ENCODE results near the gene SLC29A3.
"Not testable (repeated sequence)": the region's sequence is repeated elsewhere in the genome, so short reads cannot be mapped to it uniquely, and the experiment has no call there.

SLC29A3 gene

DNA sequence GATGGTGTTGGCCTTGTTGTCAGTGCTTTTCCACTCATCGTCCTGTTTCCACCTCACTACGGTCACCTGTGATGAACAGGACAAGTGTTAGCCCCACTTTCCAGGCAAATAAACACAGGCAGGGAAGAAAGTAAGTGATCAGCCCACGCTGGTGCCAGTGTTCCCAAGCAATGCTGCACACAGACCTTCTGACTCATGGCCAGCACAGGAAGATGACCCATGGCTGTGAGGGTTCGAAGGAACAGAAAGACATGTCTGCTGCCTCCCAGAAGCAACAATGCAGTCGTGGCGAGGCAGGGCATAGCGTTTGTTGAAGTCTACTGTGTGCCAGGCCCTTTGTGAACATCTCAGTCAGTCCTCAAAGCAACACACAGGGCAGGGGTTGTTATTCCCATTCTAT lies 35.7 kb downstream of the SLC29A3 start:
- H3K4me3 ChIP-seq (ENCODE audit: low read length) = no peak overlapping the region
- peaks cover 32% of the 10 kb centered on the region; the same call in 1 of the 2 replicates for H3K36me3 ChIP-seq (ENCODE audit: insufficient read depth, low read depth, low read length)
- H3K4me1 ChIP-seq (ENCODE audit: insufficient read depth, low read length) = no peaks in the 10 kb centered on the region
- no peaks in the 10 kb centered on the region for H3K9me3 ChIP-seq (ENCODE audit: insufficient read depth, low read depth, low read length)
- H3K27ac ChIP-seq (ENCODE audit: low read length) = no peak overlapping the region
- no peaks in the 10 kb centered on the region for H3K27me3 ChIP-seq (ENCODE audit: insufficient read depth, low read length)
- no peak overlapping the region for H3K9ac ChIP-seq (ENCODE audit: low read depth, low read length)

DNA sequence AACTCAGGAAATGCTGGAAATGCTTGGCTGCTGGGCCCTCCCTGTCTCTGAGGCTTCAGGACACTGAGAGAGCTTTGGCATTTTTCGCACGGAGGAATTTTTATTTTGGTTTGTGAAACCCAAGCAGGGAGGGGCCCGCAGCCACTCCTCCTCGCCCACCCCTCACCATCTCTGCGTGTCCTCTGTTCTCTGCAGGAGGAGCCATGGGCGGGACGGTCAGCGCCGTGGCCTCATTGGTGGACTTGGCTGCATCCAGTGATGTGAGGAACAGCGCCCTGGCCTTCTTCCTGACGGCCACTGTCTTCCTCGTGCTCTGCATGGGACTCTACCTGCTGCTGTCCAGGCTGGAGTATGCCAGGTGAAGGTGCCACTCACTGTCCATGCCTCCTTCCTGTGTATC lies 36.8 kb downstream of the SLC29A3 start:
- Histone ChIP-seq H3K36me3 (ENCODE audit: insufficient read depth, low read depth, low read length) (peaks cover 32% of the 10 kb centered on the region; the same call in 1 of the 2 replicates), H3K27ac (ENCODE audit: low read length) (no peak overlapping the region), H3K9me3 (ENCODE audit: insufficient read depth, low read depth, low read length) (no peaks in the 10 kb centered on the region), H3K9ac (ENCODE audit: low read depth, low read length) (no peak overlapping the region), H3K4me3 (ENCODE audit: low read length) (no peak overlapping the region), H3K27me3 (ENCODE audit: insufficient read depth, low read length) (no peaks in the 10 kb centered on the region), H3K4me1 (ENCODE audit: insufficient read depth, low read length) (no peaks in the 10 kb centered on the region)

DNA sequence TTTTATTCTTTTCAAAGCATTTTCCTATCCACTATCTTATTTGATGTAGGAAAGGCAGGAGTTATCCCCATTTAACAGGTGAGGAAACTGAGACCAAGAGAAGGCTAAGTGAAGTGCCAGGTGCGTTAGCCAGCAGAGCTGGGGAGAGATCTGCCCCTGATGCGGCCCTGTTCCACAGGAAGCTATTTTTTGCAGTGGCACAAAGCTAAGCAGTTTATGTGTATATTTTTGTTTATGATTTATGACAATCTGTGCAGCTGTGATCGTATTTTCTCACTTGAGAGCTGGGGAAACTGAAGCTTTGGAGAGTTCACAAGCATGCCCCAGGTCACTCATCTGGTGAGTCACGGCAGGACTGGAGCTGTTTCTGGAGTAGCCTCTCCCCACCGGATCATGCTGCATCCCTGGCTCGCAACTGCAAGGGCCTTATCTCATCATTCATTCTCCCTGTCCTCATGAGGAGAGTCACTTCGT lies 38.8 kb downstream of the SLC29A3 start:
- Histone ChIP-seq H3K9ac (ENCODE audit: low read depth, low read length) (no peak overlapping the region), H3K4me3 (ENCODE audit: low read length) (no peak overlapping the region), H3K27me3 (ENCODE audit: insufficient read depth, low read length) (no peaks in the 10 kb centered on the region), H3K36me3 (ENCODE audit: insufficient read depth, low read depth, low read length) (peaks cover 28% of the 10 kb centered on the region; the same call in 1 of the 2 replicates), H3K27ac (ENCODE audit: low read length) (no peak overlapping the region), H3K9me3 (ENCODE audit: insufficient read depth, low read depth, low read length) (no peaks in the 10 kb centered on the region), H3K4me1 (ENCODE audit: insufficient read depth, low read length) (no peaks in the 10 kb centered on the region)

DNA sequence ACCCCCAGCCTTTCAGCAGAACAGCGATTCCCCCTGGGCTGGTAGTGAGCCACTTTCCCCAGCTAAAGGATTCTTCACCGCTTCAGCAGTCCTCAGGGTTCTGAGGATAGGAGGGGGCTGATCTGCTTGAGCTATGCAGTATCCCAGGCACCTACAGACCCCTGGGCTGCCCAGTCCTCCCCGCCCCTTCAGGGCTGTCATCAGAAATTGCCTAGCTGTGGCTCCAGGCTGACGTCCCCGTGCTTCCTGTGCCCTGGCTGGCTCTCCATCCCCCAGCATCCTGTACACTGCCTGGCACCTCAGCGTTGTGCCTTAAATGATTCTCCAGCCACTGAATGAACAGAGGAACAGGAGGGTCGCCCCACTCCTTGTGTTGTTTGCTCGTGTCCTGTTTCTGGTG lies 39.2 kb downstream of the SLC29A3 start:
- Histone ChIP-seq H3K36me3 (ENCODE audit: insufficient read depth, low read depth, low read length) (peaks cover 33% of the 10 kb centered on the region; the same call in 1 of the 2 replicates), H3K9me3 (ENCODE audit: insufficient read depth, low read depth, low read length) (no peaks in the 10 kb centered on the region), H3K27ac (ENCODE audit: low read length) (no peak overlapping the region), H3K4me3 (ENCODE audit: low read length) (no peak overlapping the region), H3K9ac (ENCODE audit: low read depth, low read length) (no peak overlapping the region), H3K27me3 (ENCODE audit: insufficient read depth, low read length) (no peaks in the 10 kb centered on the region), H3K4me1 (ENCODE audit: insufficient read depth, low read length) (no peaks in the 10 kb centered on the region)

DNA sequence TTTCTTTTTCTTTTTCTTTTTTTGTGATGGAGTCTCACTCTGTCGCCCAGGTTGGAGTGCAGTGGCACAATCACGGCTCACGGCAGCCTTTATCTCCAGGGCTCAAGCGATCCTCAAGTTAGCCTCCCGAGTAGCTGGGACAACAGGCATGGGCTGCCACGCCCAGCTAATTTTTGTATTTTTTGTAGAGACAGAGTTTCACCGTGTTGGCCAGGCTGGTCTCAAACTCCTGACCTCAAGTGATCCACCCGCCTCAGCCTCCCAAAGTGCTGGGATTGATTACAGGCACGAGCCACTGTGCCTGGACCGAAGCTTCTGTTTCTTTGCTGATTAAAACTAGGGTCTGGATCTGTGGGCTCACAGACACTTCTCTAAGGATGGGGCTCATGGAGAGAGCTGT lies 39.8 kb downstream of the SLC29A3 start:
- not testable (repeated sequence) for H3K27ac ChIP-seq (ENCODE audit: low read length); H3K4me3 ChIP-seq (ENCODE audit: low read length); H3K9me3 ChIP-seq (ENCODE audit: insufficient read depth, low read depth, low read length); H3K9ac ChIP-seq (ENCODE audit: low read depth, low read length); H3K27me3 ChIP-seq (ENCODE audit: insufficient read depth, low read length); H3K4me1 ChIP-seq (ENCODE audit: insufficient read depth, low read length)
- peaks cover 34% of the 10 kb centered on the region; the same call in 1 of the 2 replicates for H3K36me3 ChIP-seq (ENCODE audit: insufficient read depth, low read depth, low read length)

DNA sequence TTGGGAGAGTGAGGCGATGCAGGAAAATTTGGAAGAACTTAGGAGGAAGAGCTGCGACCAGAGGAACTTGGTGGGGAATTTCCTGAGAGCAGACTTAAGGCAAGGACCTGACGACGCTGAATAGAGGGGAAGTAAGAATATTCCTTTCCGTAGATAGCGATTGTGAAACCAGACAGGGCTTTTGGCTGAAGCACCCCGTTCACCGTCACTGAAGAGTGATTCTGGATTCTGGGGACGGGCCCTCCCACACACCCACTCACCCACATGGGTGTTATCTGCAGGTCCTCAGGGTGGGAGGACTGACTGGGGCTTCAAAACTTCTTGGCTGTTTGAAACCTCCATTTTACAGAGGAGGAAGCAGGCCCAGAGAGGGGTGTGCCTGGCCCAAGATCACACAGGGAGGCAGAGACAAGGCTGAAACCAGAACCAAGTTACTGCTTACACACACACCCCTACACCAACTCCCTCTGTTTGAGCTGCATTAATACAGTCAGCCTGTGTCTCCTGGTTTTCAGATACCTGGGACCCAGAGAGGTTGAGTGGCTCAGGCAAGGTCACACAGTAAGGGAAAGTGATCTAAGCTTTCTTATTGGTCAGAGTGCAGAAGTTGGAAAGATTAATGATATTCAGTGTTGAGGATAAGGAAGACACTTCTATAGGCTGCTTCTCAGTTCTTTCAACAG lies 40.4 kb downstream of the SLC29A3 start:
- H3K4me1 ChIP-seq (ENCODE audit: insufficient read depth, low read length) = no peaks in the 10 kb centered on the region
- no peak overlapping the region for H3K27ac ChIP-seq (ENCODE audit: low read length)
- H3K9ac ChIP-seq (ENCODE audit: low read depth, low read length) = no peak overlapping the region
- H3K27me3 ChIP-seq (ENCODE audit: insufficient read depth, low read length) = no peaks in the 10 kb centered on the region
- no peak overlapping the region for H3K4me3 ChIP-seq (ENCODE audit: low read length)
- no peaks in the 10 kb centered on the region for H3K9me3 ChIP-seq (ENCODE audit: insufficient read depth, low read depth, low read length)
- H3K36me3 ChIP-seq (ENCODE audit: insufficient read depth, low read depth, low read length) = peaks cover 30% of the 10 kb centered on the region; the same call in 1 of the 2 replicates

DNA sequence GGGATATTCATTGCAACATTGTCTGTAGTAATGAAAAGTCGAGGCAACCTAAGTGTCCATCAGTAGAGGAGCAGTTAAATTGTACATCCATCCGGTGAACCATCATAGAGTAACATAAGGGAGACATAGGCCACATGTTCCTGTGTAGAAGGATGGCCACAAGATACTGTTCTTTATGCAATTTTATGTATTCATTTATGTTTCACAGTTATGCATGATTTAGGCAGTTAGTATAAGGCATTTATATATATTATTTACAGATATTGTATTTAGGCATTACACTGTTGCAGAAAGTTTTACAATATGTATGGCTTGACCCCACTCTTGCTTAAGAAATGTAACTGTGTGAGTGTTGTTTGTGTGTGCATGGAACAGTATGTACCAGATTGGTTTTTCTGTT lies 41.7 kb downstream of the SLC29A3 start:
- H3K9me3 ChIP-seq (ENCODE audit: insufficient read depth, low read depth, low read length) = no peaks in the 10 kb centered on the region
- H3K4me1 ChIP-seq (ENCODE audit: insufficient read depth, low read length) = no peaks in the 10 kb centered on the region
- H3K4me3 ChIP-seq (ENCODE audit: low read length) = no peak overlapping the region
- no peak overlapping the region for H3K27ac ChIP-seq (ENCODE audit: low read length)
- H3K36me3 ChIP-seq (ENCODE audit: insufficient read depth, low read depth, low read length) = peaks cover 30% of the 10 kb centered on the region; the same call in 1 of the 2 replicates
- no peaks in the 10 kb centered on the region for H3K27me3 ChIP-seq (ENCODE audit: insufficient read depth, low read length)
- H3K9ac ChIP-seq (ENCODE audit: low read depth, low read length) = no peak overlapping the region

DNA sequence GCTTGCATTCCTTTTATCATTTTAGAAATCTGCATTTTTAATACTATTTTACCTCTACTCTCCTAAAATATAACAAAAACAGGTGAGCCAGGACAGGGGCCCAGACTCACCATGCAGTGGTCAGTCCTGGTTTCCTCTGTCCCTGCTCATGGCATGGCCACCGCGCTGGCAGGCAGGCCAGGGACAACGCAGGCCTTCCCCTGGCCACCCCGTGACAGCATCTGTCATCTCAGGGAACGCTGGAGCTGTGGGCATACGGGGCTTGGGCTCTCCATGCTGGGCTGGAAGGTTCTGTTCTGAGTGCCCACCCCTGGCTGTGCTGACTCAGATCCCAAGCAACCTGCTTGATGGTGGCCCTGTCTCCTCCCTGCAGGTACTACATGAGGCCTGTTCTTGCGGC lies 42.5 kb downstream of the SLC29A3 start:
- H3K27ac ChIP-seq (ENCODE audit: low read length) = no peak overlapping the region
- H3K4me3 ChIP-seq (ENCODE audit: low read length) = no peak overlapping the region
- peaks cover 24% of the 10 kb centered on the region; the same call in 1 of the 2 replicates for H3K36me3 ChIP-seq (ENCODE audit: insufficient read depth, low read depth, low read length)

DNA sequence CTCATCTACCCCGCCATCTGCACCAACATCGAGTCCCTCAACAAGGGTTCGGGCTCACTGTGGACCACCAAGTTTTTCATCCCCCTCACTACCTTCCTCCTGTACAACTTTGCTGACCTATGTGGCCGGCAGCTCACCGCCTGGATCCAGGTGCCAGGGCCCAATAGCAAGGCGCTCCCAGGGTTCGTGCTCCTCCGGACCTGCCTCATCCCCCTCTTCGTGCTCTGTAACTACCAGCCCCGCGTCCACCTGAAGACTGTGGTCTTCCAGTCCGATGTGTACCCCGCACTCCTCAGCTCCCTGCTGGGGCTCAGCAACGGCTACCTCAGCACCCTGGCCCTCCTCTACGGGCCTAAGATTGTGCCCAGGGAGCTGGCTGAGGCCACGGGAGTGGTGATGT lies 43.1 kb downstream of the SLC29A3 start:
- no peak overlapping the region for H3K9ac ChIP-seq (ENCODE audit: low read depth, low read length)
- no peaks in the 10 kb centered on the region for H3K27me3 ChIP-seq (ENCODE audit: insufficient read depth, low read length)
- no peaks in the 10 kb centered on the region for H3K4me1 ChIP-seq (ENCODE audit: insufficient read depth, low read length)
- no peak overlapping the region for H3K4me3 ChIP-seq (ENCODE audit: low read length)
- H3K27ac ChIP-seq (ENCODE audit: low read length) = no peak overlapping the region
- no peaks in the 10 kb centered on the region for H3K9me3 ChIP-seq (ENCODE audit: insufficient read depth, low read depth, low read length)
- H3K36me3 ChIP-seq (ENCODE audit: insufficient read depth, low read depth, low read length) = peaks cover 23% of the 10 kb centered on the region; the same call in 1 of the 2 replicates

More for the DNA sequence above, 42.5 kb downstream of the SLC29A3 start:
- Histone ChIP-seq H3K27me3 (ENCODE audit: insufficient read depth, low read length) (no peaks in the 10 kb centered on the region), H3K9ac (ENCODE audit: low read depth, low read length) (no peak overlapping the region), H3K9me3 (ENCODE audit: insufficient read depth, low read depth, low read length) (no peaks in the 10 kb centered on the region), H3K4me1 (ENCODE audit: insufficient read depth, low read length) (no peaks in the 10 kb centered on the region)

DNA sequence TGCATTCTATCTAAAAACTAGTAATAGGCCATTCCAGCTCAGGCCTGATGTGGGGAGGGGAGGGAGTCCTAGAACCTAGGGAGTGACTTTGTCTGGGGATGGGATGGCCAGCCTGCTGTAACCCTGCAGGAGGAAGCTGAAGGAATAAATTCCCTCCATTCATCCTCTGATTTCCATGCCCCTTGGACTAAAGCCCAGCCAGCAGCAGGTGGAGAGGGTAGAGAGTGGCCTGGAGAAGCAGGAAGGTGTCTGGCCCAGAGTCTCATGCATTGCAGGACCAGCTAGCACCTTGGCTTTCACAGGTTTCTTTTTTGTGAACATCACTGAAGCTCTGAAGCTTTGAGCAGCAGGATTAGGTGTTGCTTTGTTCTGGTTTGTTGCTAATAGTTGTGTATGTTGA lies 44.9 kb downstream of the SLC29A3 start:
- Histone ChIP-seq H3K27ac (ENCODE audit: low read length) (no peak overlapping the region), H3K9ac (ENCODE audit: low read depth, low read length) (no peak overlapping the region), H3K4me1 (ENCODE audit: insufficient read depth, low read length) (no peaks in the 10 kb centered on the region)

DNA sequence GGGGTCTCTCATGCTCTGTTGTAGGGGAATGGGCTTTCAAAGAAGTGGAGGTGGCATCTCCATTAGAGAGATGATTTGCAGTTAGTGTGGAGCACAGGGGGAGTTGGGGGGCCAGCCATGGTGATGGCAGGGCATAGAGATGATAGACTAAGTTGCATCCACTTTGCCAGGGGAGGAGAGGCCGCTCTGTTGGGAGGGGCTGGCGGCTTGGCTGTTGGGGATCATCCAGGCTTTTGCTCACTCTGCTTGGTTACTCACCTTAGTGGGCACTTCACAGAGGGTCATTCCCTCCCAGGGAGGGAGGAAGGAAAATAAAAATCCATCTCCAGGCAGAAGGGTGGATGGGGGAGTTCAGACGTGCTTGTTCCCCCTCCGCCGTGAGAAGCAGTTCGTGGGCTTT lies 46.3 kb downstream of the SLC29A3 start:
- no peak overlapping the region for H3K27ac ChIP-seq (ENCODE audit: low read length)
- peaks cover 9% of the 10 kb centered on the region; the same call in 1 of the 2 replicates for H3K36me3 ChIP-seq (ENCODE audit: insufficient read depth, low read depth, low read length)
- no peaks in the 10 kb centered on the region for H3K9me3 ChIP-seq (ENCODE audit: insufficient read depth, low read depth, low read length)
- no peaks in the 10 kb centered on the region for H3K4me1 ChIP-seq (ENCODE audit: insufficient read depth, low read length)
- no peak overlapping the region for H3K9ac ChIP-seq (ENCODE audit: low read depth, low read length)
- no peak overlapping the region for H3K4me3 ChIP-seq (ENCODE audit: low read length)
- no peaks in the 10 kb centered on the region for H3K27me3 ChIP-seq (ENCODE audit: insufficient read depth, low read length)

More for the DNA sequence above, 44.9 kb downstream of the SLC29A3 start:
- no peaks in the 10 kb centered on the region for H3K9me3 ChIP-seq (ENCODE audit: insufficient read depth, low read depth, low read length)
- H3K4me3 ChIP-seq (ENCODE audit: low read length) = no peak overlapping the region
- H3K27me3 ChIP-seq (ENCODE audit: insufficient read depth, low read length) = no peaks in the 10 kb centered on the region
- H3K36me3 ChIP-seq (ENCODE audit: insufficient read depth, low read depth, low read length) = peaks cover 9% of the 10 kb centered on the region; the same call in 1 of the 2 replicates

DNA sequence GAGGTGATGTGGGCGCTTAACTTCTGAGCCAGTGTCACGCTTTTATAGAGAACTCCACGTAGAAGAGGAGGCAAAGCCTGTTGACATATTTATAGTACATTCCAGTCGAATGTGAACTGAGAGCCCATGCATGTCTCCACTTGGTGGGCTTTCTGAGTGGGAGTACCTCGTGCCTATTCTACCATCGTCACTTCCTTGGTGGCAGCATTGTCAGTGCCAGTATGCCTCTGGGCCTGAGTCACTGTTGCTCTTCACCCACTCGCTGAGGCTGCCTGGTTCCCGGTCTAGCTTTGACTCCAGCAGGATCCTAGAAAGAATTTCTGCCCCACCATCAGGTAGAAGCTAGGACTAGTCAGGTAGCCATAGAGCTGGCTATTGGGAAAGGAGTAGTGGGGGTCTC lies 47.6 kb downstream of the SLC29A3 start:
- Histone ChIP-seq H3K4me1 (ENCODE audit: insufficient read depth, low read length) (no peaks in the 10 kb centered on the region), H3K9ac (ENCODE audit: low read depth, low read length) (no peak overlapping the region), H3K4me3 (ENCODE audit: low read length) (no peak overlapping the region), H3K9me3 (ENCODE audit: insufficient read depth, low read depth, low read length) (no peaks in the 10 kb centered on the region), H3K36me3 (ENCODE audit: insufficient read depth, low read depth, low read length) (peaks cover 9% of the 10 kb centered on the region; the same call in 1 of the 2 replicates), H3K27me3 (ENCODE audit: insufficient read depth, low read length) (no peaks in the 10 kb centered on the region), H3K27ac (ENCODE audit: low read length) (no peak overlapping the region)

Data from iPS-20b (cell line).